NCI-H2081 (cell line): ENCODE measurements around the gene KCNJ6.

Source experiments
- DNase-seq, 2 experiments: peaks; one replicate each; lab custom pipeline; 2025; lab: John Stamatoyannopoulos, UW

The KCNJ6 gene

GRCh38 chr21:37566790-37567615 is 349.3 kb downstream of the KCNJ6 start:
- no peak for DNase-seq

GRCh38 chr21:37565530-37566223 is 350.6 kb downstream of the KCNJ6 start:
- no peak for DNase-seq

- DNase-seq = peak; percentile 18 to 61
These were observed 351.2 kb downstream of the KCNJ6 start for GRCh38 chr21:37564924-37565529.

DNA sequence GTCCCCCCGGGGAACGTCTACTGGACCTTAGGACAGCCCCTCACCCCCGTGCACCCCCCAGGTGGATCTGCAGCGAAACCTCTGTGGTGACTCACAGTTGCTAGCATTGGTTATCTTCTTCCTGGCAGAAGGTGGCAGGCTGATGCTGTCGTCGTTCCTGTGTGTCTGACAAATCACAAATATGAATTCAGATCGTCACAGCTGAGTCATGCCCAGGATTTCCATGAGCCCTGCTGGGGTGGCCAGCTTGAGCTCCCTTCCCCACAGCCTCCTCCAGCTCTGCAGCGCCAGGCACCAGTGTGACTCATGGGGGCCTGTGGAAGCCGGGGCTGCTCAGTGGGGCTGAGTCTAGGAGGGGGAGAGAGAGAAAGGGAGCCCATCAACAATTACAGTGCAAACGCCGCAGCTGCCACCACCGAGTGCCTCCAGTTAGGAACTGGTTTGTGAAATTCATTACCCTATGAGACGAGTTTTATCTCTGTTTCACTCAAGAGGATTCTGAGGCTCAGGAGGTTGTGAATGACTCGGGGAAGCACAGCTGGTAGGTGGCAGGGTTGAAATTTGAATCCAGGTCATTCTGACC is 351.8 kb downstream of the KCNJ6 start:
- peak; percentile 45 to 74 for DNase-seq

GRCh38 chr21:37563641-37564340 is 352.5 kb downstream of the KCNJ6 start:
- DNase-seq = peak; percentile 91 to 94

DNA sequence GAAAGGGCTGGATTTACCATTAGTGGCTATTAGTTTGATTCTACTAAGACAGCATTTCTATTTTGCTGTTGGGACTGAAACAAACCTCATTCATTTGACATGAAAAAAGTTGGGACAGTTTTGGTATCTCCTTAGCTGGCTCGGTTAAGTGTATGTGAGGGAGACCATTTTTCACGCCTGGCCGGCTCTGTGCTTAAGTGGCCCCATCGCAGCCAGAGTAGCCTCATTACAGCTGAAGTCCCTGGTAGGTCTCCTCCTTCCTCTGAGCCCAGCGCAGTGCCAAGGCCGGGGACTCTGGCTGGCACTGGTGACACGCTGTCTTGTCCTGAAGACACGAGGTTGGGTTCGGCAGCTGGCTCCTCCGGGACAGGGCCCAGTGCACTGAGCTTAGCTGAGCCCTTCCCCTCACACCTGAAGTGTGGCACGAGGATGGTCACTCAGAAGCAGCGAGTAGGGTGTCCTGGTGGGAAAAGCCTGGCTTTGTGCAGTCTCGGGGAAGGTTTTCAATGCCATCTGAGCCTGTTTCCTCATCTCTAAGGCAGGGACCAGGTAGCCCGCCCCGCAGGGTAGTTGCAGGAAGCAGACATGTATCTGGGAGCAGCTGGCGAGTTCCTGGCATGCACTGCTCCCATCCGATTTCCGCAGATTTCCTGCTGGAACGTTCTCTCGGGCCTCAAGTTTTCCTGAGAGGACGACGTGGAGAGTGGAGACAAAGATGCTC is 353.2 kb downstream of the KCNJ6 start:
- DNase-seq = peak in 1 of 2 experiments; percentile 37

DNA sequence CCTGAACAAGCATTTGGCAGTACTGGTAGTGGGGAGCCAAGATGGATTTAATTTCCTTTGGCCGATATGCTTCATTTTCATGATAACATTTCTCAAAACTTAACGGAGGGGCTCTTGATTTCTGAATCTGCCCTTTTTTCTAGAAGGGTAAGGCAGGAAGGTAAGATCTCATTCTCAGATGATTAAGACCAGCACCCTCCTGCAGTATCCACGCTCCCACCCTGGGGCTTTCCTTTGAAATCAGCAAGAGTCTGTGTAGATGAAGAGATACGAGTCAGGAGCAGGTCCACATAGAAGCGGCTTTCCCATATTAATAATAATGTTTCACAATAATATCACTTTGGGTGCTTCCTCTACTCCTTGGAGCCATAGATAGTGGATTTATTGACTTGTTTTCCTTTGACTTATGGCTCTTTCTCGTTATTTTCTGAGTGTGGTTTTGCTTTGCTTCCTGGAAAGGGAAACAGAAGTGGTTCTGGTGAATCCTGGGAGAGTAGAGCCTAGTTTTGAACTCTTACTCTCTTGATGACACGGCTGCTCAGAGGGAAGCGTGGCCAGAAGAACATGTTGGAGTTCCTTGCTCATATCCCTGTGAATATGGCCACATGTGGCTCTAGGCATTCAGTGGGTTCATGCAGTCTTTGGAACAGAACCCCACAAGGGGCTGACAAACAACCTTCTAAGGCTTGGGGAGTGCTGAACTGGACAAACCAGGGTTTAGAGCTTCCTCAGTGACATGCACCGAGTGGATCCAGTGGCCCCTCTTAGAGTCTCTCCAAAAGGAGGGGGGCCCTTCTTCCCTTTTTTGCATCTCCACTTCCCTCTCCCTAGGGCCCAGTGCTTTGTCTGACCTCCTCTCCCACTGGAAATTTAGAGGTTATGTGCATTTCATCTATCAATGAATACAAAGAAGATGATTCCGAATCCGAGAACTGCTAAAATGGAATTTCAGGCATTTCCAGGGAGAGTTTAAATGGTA is 354.0 kb downstream of the KCNJ6 start:
- no peak for DNase-seq

GRCh38 chr21:37561506-37561905 is 354.8 kb downstream of the KCNJ6 start:
- no peak for DNase-seq

DNA sequence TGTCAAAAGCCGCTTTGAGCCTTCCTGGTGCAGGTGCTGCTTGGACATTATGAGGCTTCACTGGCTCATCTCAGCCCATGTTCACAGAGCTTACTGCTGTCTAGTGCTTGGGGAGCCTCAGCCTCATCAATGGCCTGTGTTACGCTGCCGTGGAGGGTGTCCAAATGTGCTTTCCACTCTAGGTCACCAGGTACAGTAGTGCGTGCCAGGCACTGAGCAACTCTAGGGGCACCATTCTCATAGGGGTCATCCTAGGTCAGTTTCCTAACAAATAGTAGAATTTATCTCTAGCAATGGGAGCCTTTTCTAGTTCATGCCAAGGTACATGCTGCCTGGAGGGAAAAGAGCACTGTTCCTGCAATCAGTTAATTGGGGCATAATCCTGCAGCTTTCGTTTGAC is 355.9 kb downstream of the KCNJ6 start:
- no peak for DNase-seq

- DNase-seq = no peak
These were observed 357.5 kb downstream of the KCNJ6 start for GRCh38 chr21:37558676-37559211.
